HUES48 (cell line): ENCODE data around the gene STAU1.
"Not testable (repeated sequence)": the region's sequence is repeated elsewhere in the genome, so short reads cannot be mapped to it uniquely, and the experiment has no call there.

ENCODE experiments used
- H3K27ac ChIP-seq: one replicate; pipeline ENCODE4 v1.7.0; 2013; ENCODE audit warnings: low read depth, low read length, inconsistent platforms
- H3K27me3 ChIP-seq: 2 replicates; pipeline ENCODE4 v1.6.1; 2013; ENCODE audit warnings: mild to moderate bottlenecking, low read length; ENCODE audit not compliant: control insufficient read depth, insufficient read depth
- H3K36me3 ChIP-seq: 2 replicates; pipeline ENCODE4 v1.6.1; 2013; ENCODE audit warnings: low read length; ENCODE audit not compliant: control insufficient read depth, insufficient read depth
- H3K4me1 ChIP-seq: 2 replicates; pipeline ENCODE4 v1.6.1; 2013; ENCODE audit warnings: mild to moderate bottlenecking, low read length; ENCODE audit not compliant: control insufficient read depth, insufficient read depth
- H3K4me3 ChIP-seq: 2 replicates; pipeline ENCODE4 v1.5.1; 2013; ENCODE audit warnings: mild to moderate bottlenecking, low read depth, low read length
- H3K9ac ChIP-seq: 2 replicates; pipeline ENCODE4 v1.6.1; 2013; ENCODE audit warnings: mild to moderate bottlenecking, low read depth, low read length, moderate library complexity
- H3K9me3 ChIP-seq: 2 replicates; pipeline ENCODE4 v1.6.1; 2013; ENCODE audit warnings: low read length; ENCODE audit not compliant: control insufficient read depth, insufficient read depth

Gene STAU1

GRCh38 chr20:49118307-49118706 is 69.8 kb downstream of the STAU1 start:
- Histone ChIP-seq H3K9me3 (no peaks in the 10 kb centered on the region), H3K36me3 (peaks cover 93% of the 10 kb centered on the region), H3K27me3 (no peaks in the 10 kb centered on the region), H3K4me3 (no peak overlapping the region), H3K9ac (no peak overlapping the region), H3K27ac (no peak overlapping the region), H3K4me1 (no peaks in the 10 kb centered on the region)

- Histone ChIP-seq H3K27ac (no peak overlapping the region), H3K4me3 (no peak overlapping the region), H3K36me3 (peaks cover 80% of the 10 kb centered on the region), H3K27me3 (no peaks in the 10 kb centered on the region), H3K9ac (no peak overlapping the region), H3K4me1 (no peaks in the 10 kb centered on the region), H3K9me3 (no peaks in the 10 kb centered on the region)
These were observed 72.6 kb downstream of the STAU1 start for GRCh38 chr20:49115564-49115963.

DNA sequence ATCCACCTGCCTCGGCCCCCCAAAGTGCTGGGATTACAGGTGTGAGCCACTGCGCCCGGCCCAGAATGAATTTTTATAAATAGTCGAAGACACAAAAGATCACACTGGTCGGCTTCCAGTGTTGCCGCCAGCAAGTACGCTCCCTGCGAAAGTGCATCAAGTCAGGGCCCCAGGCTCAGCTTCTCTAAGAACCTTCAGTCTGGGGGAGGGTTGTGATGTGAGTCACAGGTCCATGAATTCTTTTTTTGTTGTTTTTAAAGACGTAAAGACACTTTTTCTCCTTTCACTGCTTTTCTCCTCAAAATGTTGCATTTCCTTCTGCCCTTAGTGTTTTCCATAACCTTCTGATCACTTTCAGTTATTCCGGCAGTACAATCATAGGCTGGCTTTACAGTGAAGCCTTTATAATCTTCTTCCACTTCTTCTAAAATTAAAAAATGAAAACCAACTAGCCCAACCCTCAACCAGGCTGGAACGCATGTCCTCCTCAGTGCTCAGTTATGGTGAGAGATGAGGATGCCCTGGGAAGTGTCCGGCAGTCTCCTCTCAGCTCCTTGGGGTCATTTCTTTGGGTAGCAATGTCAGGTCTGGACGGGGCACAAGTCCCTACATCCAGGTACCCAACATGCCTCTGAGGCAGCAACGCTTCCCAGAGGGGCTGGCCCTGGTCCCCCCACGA is 75.4 kb downstream of the STAU1 start:
- H3K9ac ChIP-seq, result no peak overlapping the region
- H3K9me3 ChIP-seq, result no peaks in the 10 kb centered on the region
- no peaks in the 10 kb centered on the region for H3K27me3 ChIP-seq
- H3K36me3 ChIP-seq, result peaks cover 51% of the 10 kb centered on the region
- H3K4me1 ChIP-seq, result no peaks in the 10 kb centered on the region
- no peak overlapping the region for H3K4me3 ChIP-seq
- no peak overlapping the region for H3K27ac ChIP-seq

DNA sequence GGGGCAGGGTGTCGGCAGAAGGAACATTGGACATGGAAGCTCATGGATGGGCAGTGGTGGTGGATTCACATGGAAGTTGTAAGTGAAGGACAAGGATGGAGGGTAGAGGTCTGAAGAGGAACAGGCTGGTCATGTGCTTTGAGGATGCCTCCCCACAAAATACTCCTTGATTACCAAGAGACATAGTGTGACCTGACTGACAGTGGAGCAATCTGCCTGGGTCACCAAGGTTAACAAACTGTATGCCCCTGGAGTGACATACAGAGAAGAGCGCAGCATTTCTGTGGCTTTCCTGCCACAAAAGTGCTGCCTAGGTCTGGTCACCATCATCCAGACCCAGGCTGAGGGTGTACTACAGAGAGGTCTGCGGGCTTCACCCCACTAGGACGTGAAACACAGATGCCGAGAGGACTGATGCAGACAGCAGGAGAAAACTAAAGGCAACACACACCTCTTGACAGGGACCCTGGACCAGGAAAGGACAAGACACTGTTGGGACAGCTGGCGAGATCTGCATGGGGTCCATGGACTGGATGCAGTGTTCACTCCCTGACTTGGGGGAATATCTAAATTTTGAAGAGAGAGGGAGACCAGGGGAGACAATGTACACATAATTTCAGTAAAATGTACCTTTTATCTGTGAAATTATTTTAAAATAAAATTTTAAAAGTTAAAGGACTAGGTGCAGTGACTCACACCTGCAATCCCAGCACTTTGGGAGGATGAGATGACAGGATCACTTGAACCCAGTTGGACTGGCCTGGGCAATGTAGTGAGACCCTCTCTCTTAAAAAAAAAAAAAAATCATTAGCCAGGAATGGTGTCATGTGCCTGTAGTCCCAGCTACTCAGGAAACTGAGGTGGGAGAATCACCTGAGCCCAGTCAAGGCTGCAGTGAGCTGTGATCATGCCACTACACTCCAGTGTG is 77.1 kb downstream of the STAU1 start:
- H3K9ac ChIP-seq, result no peak overlapping the region
- H3K4me1 ChIP-seq, result no peaks in the 10 kb centered on the region
- no peak overlapping the region for H3K4me3 ChIP-seq
- H3K27me3 ChIP-seq, result no peaks in the 10 kb centered on the region
- no peak overlapping the region for H3K27ac ChIP-seq
- H3K36me3 ChIP-seq, result peaks cover 36% of the 10 kb centered on the region
- H3K9me3 ChIP-seq, result no peaks in the 10 kb centered on the region

GRCh38 chr20:49106328-49106727 is 81.8 kb downstream of the STAU1 start:
- Histone ChIP-seq H3K9me3 (no peaks in the 10 kb centered on the region), H3K9ac (no peak overlapping the region), H3K36me3 (peaks cover 39% of the 10 kb centered on the region), H3K4me1 (no peaks in the 10 kb centered on the region), H3K4me3 (no peak overlapping the region), H3K27me3 (no peaks in the 10 kb centered on the region), H3K27ac (no peak overlapping the region)

DNA sequence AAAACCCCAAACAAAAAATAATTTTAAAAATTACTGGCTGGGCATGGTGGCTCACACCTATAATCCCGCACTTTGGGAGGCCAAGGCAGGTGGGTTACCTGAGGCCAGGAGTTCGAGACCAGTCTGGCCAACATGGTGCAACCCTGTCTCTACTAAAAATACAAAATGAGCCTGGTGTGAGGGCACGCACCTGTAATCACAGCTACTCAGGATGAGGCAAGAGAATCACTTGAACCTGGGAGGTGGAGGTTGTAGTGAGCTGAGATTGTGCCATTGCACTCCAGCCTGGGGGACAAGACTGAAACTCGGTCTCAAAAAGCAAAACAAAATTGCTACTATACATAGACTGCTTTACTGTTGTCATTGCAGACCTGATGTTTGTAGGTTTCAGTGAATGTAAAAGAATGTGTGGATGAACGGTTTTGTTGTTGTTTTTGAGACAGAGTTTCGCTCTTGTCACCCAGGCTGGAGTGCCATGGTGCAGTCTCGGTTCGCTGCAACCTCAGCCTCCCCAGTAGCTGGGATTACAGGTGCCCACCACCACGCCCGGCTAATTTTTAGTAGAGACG is 83.1 kb downstream of the STAU1 start:
- not testable (repeated sequence) for H3K4me1 ChIP-seq, H3K9me3 ChIP-seq, H3K4me3 ChIP-seq, H3K9ac ChIP-seq, H3K27me3 ChIP-seq, H3K27ac ChIP-seq
- H3K36me3 ChIP-seq, result peaks cover 51% of the 10 kb centered on the region

DNA sequence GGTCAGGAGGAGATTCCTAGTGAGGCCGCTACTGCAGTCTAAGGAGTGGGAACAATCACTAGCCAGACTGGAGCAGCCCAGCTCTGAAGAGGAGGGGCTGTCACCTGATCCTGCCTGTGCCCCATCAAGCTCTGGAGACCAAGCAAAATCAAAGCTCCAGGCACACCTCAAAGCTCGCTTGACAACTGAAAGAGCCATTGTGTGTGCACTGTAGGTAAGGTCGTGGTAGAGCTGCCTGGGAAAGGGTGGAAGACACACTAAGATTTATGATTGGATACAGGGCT is 83.8 kb downstream of the STAU1 start:
- H3K27ac ChIP-seq, result no peak overlapping the region
- peaks cover 59% of the 10 kb centered on the region for H3K36me3 ChIP-seq
- no peak overlapping the region for H3K9ac ChIP-seq

GRCh38 chr20:49103647-49104364 is 84.3 kb downstream of the STAU1 start:
- Histone ChIP-seq H3K4me1 (no peaks in the 10 kb centered on the region), H3K36me3 (peaks cover 64% of the 10 kb centered on the region), H3K27ac (no peak overlapping the region), H3K27me3 (no peaks in the 10 kb centered on the region), H3K9me3 (no peaks in the 10 kb centered on the region), H3K4me3 (no peak overlapping the region), H3K9ac (no peak overlapping the region)

More for the DNA sequence above, 83.8 kb downstream of the STAU1 start:
- H3K9me3 ChIP-seq, result no peaks in the 10 kb centered on the region
- H3K4me1 ChIP-seq, result no peaks in the 10 kb centered on the region
- H3K27me3 ChIP-seq, result no peaks in the 10 kb centered on the region
- H3K4me3 ChIP-seq, result no peak overlapping the region

DNA sequence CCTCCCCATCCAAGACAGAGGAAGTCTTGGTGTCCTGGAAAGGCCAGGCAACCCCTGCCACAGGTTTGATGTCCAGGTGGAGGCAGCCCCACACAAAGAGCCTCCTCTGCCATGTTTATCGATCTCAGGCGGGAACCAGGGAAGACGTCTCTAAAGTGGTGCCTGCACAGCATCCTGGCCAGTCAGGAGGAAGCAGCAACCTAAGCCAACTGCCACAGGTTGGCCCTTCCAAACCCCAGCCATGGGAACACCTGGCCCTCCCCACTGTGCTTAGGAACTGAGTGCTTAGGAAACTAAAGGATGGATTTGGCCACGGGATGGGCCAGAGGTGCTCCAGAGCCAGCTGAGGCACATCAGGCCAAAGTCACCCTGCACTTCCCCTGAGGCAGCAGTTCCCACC is 85.1 kb downstream of the STAU1 start:
- Histone ChIP-seq H3K36me3 (peaks cover 72% of the 10 kb centered on the region), H3K4me1 (no peaks in the 10 kb centered on the region), H3K9me3 (no peaks in the 10 kb centered on the region), H3K9ac (no peak overlapping the region), H3K4me3 (no peak overlapping the region), H3K27ac (no peak overlapping the region), H3K27me3 (no peaks in the 10 kb centered on the region)

DNA sequence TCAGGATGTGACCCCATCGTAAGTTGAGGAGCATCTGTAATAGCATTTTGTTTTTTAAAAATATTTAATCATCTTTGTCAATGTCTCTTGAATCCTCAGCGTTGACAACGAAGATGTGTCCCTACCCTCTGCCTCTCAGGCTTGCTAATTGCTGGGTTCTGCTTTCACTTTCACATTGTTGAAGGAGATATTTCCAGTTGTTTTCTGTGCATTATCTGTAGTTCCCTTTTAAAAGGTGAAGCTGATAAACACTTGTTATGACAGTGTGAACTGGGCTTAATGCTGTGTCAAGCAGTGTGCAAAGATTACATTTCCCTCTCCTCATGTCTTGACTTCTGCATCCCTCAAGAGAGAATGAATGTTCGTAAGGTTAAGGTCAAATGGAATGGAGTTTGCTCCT is 87.2 kb downstream of the STAU1 start:
- H3K4me3 ChIP-seq, result no peak overlapping the region
- H3K27ac ChIP-seq, result no peak overlapping the region
- no peaks in the 10 kb centered on the region for H3K9me3 ChIP-seq
- H3K9ac ChIP-seq, result no peak overlapping the region
- no peaks in the 10 kb centered on the region for H3K27me3 ChIP-seq
- peaks cover 90% of the 10 kb centered on the region for H3K36me3 ChIP-seq
- no peaks in the 10 kb centered on the region for H3K4me1 ChIP-seq

DNA sequence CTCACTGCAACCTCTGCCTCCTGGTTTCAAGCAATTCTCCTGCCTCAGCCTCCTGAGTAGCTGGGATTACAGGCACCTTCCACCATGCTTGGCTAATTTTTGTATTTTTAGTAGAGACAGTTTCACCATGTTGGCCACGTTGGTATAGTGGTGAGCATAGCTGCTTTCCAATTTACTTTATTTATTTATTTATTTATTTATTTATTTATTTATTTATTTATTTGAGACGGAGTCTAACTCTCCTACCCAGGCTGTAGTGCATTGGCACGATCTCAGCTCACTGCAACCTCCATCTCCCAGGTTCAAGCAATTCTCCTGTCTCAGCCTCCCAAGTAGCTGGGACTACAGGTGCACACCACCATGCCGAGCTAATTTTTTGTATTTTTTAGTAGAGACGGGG is 87.8 kb downstream of the STAU1 start:
- not testable (repeated sequence) for H3K27me3 ChIP-seq, H3K27ac ChIP-seq, H3K9ac ChIP-seq, H3K9me3 ChIP-seq, H3K4me1 ChIP-seq, H3K4me3 ChIP-seq
- H3K36me3 ChIP-seq, result peaks cover 95% of the 10 kb centered on the region
